WTC11 (cell line): Measurements from ENCODE around the gene KRT16. TPM values are rescaled to one million over a fixed set of nuclear protein-coding genes. Genes with fewer than 3 reads are reported as not detected.
"Not testable (repeated sequence)": the region's sequence is repeated elsewhere in the genome, so short reads cannot be mapped to it uniquely, and the experiment has no call there.

Source experiments
- ATAC-seq: fragments of 200-7000 bp; cut with Tn5 transposase; 2 replicates; pipeline ENCODE4 v1.10.0; 2021; ENCODE audit warnings: mild to moderate bottlenecking, moderate library complexity
- CTCF ChIA-PET: fragments of 300-600 bp; sonication (Branson Sonifier 250); formaldehyde crosslinking; loops from one replicate; lab custom pipeline; 2021; ENCODE audit warnings: antibody characterized with exemption; lab: Charles Lee
- POLR2A ChIA-PET: fragments of 350-600 bp; sonication (Branson Sonifier 250); formaldehyde crosslinking; loops from one replicate; lab custom pipeline; 2021; ENCODE audit warnings: antibody characterized with exemption; lab: Charles Lee
- DNase-seq: peaks from one replicate; pipeline ENCODE4 v3.0.0; 2021; ENCODE audit warnings: low spot score
- H3K27ac Mint-ChIP-seq: 2 replicates; pipeline ENCODE4 v1.8.0; 2021; ENCODE audit warnings: mixed read lengths
- H3K27me3 Mint-ChIP-seq: 2 replicates; pipeline ENCODE4 v1.8.0; 2021; ENCODE audit warnings: low read depth, mild to moderate bottlenecking, moderate library complexity, mixed read lengths
- H3K36me3 Mint-ChIP-seq: 2 replicates; pipeline ENCODE4 v1.8.0; 2021; ENCODE audit warnings: mixed read lengths
- H3K4me1 Mint-ChIP-seq: 2 replicates; pipeline ENCODE4 v1.8.0; 2022; ENCODE audit warnings: mixed read lengths
- H3K4me3 Mint-ChIP-seq: 2 replicates; pipeline ENCODE4 v1.8.0; 2021; ENCODE audit warnings: mild to moderate bottlenecking, moderate library complexity, mixed read lengths
- H3K9me3 Mint-ChIP-seq: 2 replicates; pipeline ENCODE4 v1.8.0; 2021; ENCODE audit warnings: mixed read lengths
- CREM ChIP-seq: sonication (generic); formaldehyde crosslinking; IDR thresholded peaks from 2 replicates; pipeline ENCODE4 v1.8.1; 2022; ENCODE audit warnings: mild to moderate bottlenecking, missing genetic modification reagents, moderate library complexity
- ESRRA ChIP-seq: sonication (generic); formaldehyde crosslinking; IDR thresholded peaks from 2 replicates; pipeline ENCODE4 v1.8.1; 2022; ENCODE audit warnings: mild to moderate bottlenecking, missing genetic modification reagents, borderline replicate concordance
- FOXJ3 ChIP-seq: sonication (generic); formaldehyde crosslinking; IDR thresholded peaks from 2 replicates; pipeline ENCODE4 v1.9.0; 2021; ENCODE audit warnings: missing genetic modification reagents, mild to moderate bottlenecking, borderline replicate concordance
- GRHL2 ChIP-seq: fragments of 250-450 bp; sonication (Bioruptor Pico); IDR thresholded peaks from 2 replicates; pipeline ENCODE4 v1.8.0; 2022; ENCODE audit warnings: mild to moderate bottlenecking, moderate library complexity; ENCODE audit not compliant: insufficient replicate concordance, severe bottlenecking
- KAT7 ChIP-seq: sonication (generic); formaldehyde crosslinking; IDR thresholded peaks from 2 replicates; pipeline ENCODE4 v1.8.1; 2023; ENCODE audit warnings: missing genetic modification reagents, mild to moderate bottlenecking, borderline replicate concordance
- NFE2L1 ChIP-seq: sonication (generic); formaldehyde crosslinking; IDR thresholded peaks from 2 replicates; pipeline ENCODE4 v1.8.1; 2023; ENCODE audit warnings: missing genetic modification reagents
- RELA ChIP-seq: sonication (generic); formaldehyde crosslinking; IDR thresholded peaks from 2 replicates; pipeline ENCODE4 v1.8.1; 2022; ENCODE audit warnings: missing genetic modification reagents, mild to moderate bottlenecking, borderline replicate concordance
- SMAD3 ChIP-seq: sonication (generic); formaldehyde crosslinking; IDR thresholded peaks from 2 replicates; pipeline ENCODE4 v1.8.0; 2022; ENCODE audit warnings: missing genetic modification reagents, mild to moderate bottlenecking, borderline replicate concordance
- TEAD1 ChIP-seq: sonication (generic); formaldehyde crosslinking; IDR thresholded peaks from 2 replicates; pipeline ENCODE4 v1.8.0; 2022; ENCODE audit warnings: mild to moderate bottlenecking, missing genetic modification reagents
- TEAD4 ChIP-seq: sonication (generic); formaldehyde crosslinking; IDR thresholded peaks from 2 replicates; pipeline ENCODE4 v1.8.0; 2022; ENCODE audit warnings: mild to moderate bottlenecking, missing genetic modification reagents
- ZNF423 ChIP-seq: fragments of 250-450 bp; sonication (Bioruptor Pico); IDR thresholded peaks from 2 replicates; pipeline ENCODE4 v2.1.2; 2022; ENCODE audit warnings: mild to moderate bottlenecking, moderate library complexity
- total RNA-seq: library from RNA; stranded (reverse); gene quantifications from 3 replicates; pipeline ENCODE4 v1.2.3, GENCODE V29; 2021
- TF ChIP-seq, protein P1 (sequence below): sonication (generic); formaldehyde crosslinking; IDR thresholded peaks from 2 replicates; pipeline ENCODE4 v1.8.1; 2022; ENCODE audit warnings: missing genetic modification reagents, borderline replicate concordance
- TF ChIP-seq, protein P2 (sequence below): fragments of 250-450 bp; sonication (Bioruptor Pico); IDR thresholded peaks from 2 replicates; pipeline ENCODE4 v1.9.0; 2021; ENCODE audit warnings: mild to moderate bottlenecking
- TF ChIP-seq, protein P3 (sequence below): fragments of 250-450 bp; sonication (Bioruptor Pico); IDR thresholded peaks from 2 replicates; pipeline ENCODE4 v1.8.0; 2021; ENCODE audit warnings: mild to moderate bottlenecking
- TF ChIP-seq, protein P4 (sequence below): sonication (generic); formaldehyde crosslinking; IDR thresholded peaks from 2 replicates; pipeline ENCODE4 v1.8.1; 2023; ENCODE audit warnings: mild to moderate bottlenecking, missing genetic modification reagents, moderate library complexity
- TF ChIP-seq, protein P5 (sequence below): sonication (generic); formaldehyde crosslinking; IDR thresholded peaks from 2 replicates; pipeline ENCODE4 v1.8.1; 2023; ENCODE audit warnings: mild to moderate bottlenecking, missing genetic modification reagents

The KRT16 gene
- total RNA-seq, 1 experiment from 2014 or later = not detected

DNA sequence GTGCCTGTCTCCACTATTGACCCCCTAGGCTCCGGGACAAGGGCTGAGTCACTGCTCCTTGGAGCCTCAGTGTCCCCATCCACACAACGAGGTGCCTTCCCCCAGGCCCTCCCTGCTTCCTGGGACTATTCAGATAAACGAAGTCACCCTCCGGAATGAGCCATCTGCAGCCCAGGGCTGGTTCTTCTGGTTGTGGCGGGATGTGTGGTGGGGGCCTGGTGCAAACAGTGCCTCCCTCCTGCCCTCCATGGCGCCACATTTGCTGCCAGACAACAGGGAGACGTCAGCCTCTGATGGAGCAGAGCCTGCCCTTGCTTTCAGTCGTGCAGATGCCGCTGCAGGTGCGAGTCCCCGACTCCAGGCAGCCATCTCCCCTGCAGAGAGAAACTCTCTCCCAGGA is 5.1 kb upstream of the KRT16 start:
- H3K27me3 Mint-ChIP-seq = no peaks in the 10 kb centered on the region
- no peak for ATAC-seq

DNA sequence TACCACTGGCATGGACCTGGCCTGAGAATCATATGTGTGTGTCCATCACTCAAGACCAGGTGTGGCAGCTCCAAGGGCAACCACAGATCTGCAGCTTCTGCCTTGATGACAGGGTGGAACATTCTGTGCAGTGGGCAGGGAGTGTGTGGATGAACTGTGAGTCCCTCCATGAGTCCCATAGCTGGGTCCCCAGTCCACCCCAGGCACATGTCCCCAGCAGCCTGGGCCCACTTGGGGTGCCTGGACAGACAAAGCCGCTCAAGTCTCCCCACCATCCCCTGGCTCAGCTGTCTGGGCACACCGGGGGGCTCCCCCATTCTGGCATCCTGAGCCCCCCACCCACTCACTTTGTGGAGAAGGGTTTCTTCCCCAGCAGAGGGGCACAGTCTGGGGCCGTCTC is 4.6 kb upstream of the KRT16 start:
- TF ChIP-seq GRHL2 (no peak), ZNF423 (CRISPR knock-in tag) (no peak), KAT7 (CRISPR knock-in tag) (no peak), NFE2L1 (CRISPR knock-in tag) (no peak)
- TF ChIP-seq, protein P1, sequence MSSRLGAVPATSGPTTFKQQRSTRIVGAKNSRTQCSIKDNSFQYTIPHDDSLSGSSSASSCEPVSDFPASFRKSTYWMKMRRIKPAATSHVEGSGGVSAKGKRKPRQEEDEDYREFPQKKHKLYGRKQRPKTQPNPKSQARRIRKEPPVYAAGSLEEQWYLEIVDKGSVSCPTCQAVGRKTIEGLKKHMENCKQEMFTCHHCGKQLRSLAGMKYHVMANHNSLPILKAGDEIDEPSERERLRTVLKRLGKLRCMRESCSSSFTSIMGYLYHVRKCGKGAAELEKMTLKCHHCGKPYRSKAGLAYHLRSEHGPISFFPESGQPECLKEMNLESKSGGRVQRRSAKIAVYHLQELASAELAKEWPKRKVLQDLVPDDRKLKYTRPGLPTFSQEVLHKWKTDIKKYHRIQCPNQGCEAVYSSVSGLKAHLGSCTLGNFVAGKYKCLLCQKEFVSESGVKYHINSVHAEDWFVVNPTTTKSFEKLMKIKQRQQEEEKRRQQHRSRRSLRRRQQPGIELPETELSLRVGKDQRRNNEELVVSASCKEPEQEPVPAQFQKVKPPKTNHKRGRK (CRISPR knock-in tag) = no peak
- TF ChIP-seq, protein P2, sequence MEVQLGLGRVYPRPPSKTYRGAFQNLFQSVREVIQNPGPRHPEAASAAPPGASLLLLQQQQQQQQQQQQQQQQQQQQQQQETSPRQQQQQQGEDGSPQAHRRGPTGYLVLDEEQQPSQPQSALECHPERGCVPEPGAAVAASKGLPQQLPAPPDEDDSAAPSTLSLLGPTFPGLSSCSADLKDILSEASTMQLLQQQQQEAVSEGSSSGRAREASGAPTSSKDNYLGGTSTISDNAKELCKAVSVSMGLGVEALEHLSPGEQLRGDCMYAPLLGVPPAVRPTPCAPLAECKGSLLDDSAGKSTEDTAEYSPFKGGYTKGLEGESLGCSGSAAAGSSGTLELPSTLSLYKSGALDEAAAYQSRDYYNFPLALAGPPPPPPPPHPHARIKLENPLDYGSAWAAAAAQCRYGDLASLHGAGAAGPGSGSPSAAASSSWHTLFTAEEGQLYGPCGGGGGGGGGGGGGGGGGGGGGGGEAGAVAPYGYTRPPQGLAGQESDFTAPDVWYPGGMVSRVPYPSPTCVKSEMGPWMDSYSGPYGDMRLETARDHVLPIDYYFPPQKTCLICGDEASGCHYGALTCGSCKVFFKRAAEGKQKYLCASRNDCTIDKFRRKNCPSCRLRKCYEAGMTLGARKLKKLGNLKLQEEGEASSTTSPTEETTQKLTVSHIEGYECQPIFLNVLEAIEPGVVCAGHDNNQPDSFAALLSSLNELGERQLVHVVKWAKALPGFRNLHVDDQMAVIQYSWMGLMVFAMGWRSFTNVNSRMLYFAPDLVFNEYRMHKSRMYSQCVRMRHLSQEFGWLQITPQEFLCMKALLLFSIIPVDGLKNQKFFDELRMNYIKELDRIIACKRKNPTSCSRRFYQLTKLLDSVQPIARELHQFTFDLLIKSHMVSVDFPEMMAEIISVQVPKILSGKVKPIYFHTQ = no peak
- Mint-ChIP-seq H3K27me3 (no peaks in the 10 kb centered on the region), H3K9me3 (no peaks in the 10 kb centered on the region), H3K36me3 (no peaks in the 10 kb centered on the region), H3K27ac (no peak overlapping the region), H3K4me1 (peaks cover 13% of the 10 kb centered on the region; the same call in 1 of the 2 replicates), H3K4me3 (no peak overlapping the region)
- ChIA-PET CTCF (interaction anchor here (0.6 to 2.7 kb wide), 5 partner anchors 11 to 71 kb away, joined by 3 to 7 read pairs (median 3); no protein-coding TSS in a partner anchor), POLR2A (no interaction called here)
- ATAC-seq (no peak), DNase-seq (no peak)

More for the DNA sequence above, 5.1 kb upstream of the KRT16 start:
- Mint-ChIP-seq H3K36me3 (no peaks in the 10 kb centered on the region), H3K4me3 (no peak overlapping the region), H3K27ac (no peak overlapping the region), H3K4me1 (peaks cover 13% of the 10 kb centered on the region; the same call in 1 of the 2 replicates), H3K9me3 (no peaks in the 10 kb centered on the region)
- TF ChIP-seq, protein P3, sequence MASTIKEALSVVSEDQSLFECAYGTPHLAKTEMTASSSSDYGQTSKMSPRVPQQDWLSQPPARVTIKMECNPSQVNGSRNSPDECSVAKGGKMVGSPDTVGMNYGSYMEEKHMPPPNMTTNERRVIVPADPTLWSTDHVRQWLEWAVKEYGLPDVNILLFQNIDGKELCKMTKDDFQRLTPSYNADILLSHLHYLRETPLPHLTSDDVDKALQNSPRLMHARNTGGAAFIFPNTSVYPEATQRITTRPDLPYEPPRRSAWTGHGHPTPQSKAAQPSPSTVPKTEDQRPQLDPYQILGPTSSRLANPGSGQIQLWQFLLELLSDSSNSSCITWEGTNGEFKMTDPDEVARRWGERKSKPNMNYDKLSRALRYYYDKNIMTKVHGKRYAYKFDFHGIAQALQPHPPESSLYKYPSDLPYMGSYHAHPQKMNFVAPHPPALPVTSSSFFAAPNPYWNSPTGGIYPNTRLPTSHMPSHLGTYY (CRISPR knock-in tag) = no peak
- TF ChIP-seq, protein P4, sequence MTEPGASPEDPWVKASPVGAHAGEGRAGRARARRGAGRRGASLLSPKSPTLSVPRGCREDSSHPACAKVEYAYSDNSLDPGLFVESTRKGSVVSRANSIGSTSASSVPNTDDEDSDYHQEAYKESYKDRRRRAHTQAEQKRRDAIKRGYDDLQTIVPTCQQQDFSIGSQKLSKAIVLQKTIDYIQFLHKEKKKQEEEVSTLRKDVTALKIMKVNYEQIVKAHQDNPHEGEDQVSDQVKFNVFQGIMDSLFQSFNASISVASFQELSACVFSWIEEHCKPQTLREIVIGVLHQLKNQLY (CRISPR knock-in tag) = no peak
- TF ChIP-seq SMAD3 (CRISPR knock-in tag) (no peak), ESRRA (no peak), CREM (no peak), RELA (CRISPR knock-in tag) (no peak), FOXJ3 (CRISPR knock-in tag) (no peak)
- TF ChIP-seq, protein P5, sequence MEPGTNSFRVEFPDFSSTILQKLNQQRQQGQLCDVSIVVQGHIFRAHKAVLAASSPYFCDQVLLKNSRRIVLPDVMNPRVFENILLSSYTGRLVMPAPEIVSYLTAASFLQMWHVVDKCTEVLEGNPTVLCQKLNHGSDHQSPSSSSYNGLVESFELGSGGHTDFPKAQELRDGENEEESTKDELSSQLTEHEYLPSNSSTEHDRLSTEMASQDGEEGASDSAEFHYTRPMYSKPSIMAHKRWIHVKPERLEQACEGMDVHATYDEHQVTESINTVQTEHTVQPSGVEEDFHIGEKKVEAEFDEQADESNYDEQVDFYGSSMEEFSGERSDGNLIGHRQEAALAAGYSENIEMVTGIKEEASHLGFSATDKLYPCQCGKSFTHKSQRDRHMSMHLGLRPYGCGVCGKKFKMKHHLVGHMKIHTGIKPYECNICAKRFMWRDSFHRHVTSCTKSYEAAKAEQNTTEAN (CRISPR knock-in tag) = no peak
- CTCF ChIA-PET = interaction anchor here (1.0 to 1.3 kb wide), 3 partner anchors 10 to 112 kb away, joined by 3 to 5 read pairs (median 4); partner anchors contain the start of gene KRT13
- DNase-seq = no peak
- POLR2A ChIA-PET = no interaction called here

DNA sequence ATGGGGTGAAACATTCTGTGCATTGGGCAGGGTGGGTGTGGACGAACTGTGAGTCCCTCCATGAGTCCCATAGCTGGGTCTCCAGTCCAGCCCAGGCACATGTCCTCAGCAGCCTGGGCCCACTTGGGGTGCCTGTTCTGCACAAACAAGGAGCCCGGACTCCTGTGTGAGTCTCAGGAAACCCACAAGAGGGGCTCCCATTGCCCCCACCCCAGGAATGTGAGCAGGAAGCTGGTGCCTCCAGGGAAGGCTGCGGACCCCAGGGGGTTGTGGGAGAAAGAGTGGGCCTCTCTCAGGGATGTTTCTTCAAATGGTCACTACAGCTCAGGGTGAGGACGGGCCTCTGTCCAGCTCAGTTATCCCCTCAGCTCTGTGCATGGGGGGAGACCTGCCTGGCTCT is 3.9 kb upstream of the KRT16 start:
- POLR2A ChIA-PET, H3K4me3 Mint-ChIP-seq, DNase-seq, H3K36me3 Mint-ChIP-seq, H3K27ac Mint-ChIP-seq, H3K9me3 Mint-ChIP-seq, ATAC-seq, H3K27me3 Mint-ChIP-seq: not testable (repeated sequence)
- peaks cover 13% of the 10 kb centered on the region; the same call in 1 of the 2 replicates for H3K4me1 Mint-ChIP-seq
- CTCF ChIA-PET = interaction anchor here (0.6 to 2.7 kb wide), 6 partner anchors 11 to 72 kb away, joined by 3 to 7 read pairs (median 3); no protein-coding TSS in a partner anchor
- TF ChIP-seq TEAD1 (CRISPR knock-in tag) (peak; percentile 78; the same call in 1 of the 2 replicates), TEAD4 (CRISPR knock-in tag) (peak; percentile 81; the same call in 1 of the 2 replicates)
